Mucosa of descending colon (tissue), 3 donors: ENCODE results near the gene CKAP4. TPM values are rescaled to one million over a fixed set of nuclear protein-coding genes. Genes with fewer than 3 reads are reported as not detected.

Source experiments
- ATAC-seq: fragments of 200-7000 bp; cut with Tn5 transposase; one replicate; pipeline ENCODE4 v1.9.1; 2020; ENCODE audit warnings: mild to moderate bottlenecking, moderate library complexity
- DNase-seq, 3 donors: peaks; one replicate each; pipeline ENCODE4 v3.0.0-alpha.2; 2020
- H3K36me3 ChIP-seq: fragments of 200-600 bp; one replicate; pipeline ENCODE4 v1.8.0; 2021; ENCODE audit warnings: low read depth, mild to moderate bottlenecking
- H3K4me1 ChIP-seq: fragments of 200-600 bp; one replicate; pipeline ENCODE4 v1.8.0; 2021; ENCODE audit warnings: low read depth, mild to moderate bottlenecking
- H3K4me3 ChIP-seq: fragments of 200-600 bp; one replicate; pipeline ENCODE4 v1.8.0; 2021; ENCODE audit warnings: mild to moderate bottlenecking
- H3K9me3 ChIP-seq: fragments of 200-600 bp; one replicate; pipeline ENCODE4 v1.8.0; 2021; ENCODE audit warnings: mild to moderate bottlenecking
- CTCF ChIP-seq: fragments of 200-600 bp; IDR thresholded peaks from one replicate; pipeline ENCODE4 v1.8.0; 2022; ENCODE audit warnings: antibody characterized with exemption, mild to moderate bottlenecking
- intact Hi-C, 2 donors: fragments of 100-400 bp; cut with DNase I in 1 of 2; cut with micrococcal nuclease in 1 of 2; formaldehyde crosslinking; loops; one replicate each; pipeline versions ENCODE4 v1.11.0 to v1.11.1; 2022; cut with DNase I, micrococcal nuclease
- total RNA-seq, 3 donors: library from RNA; stranded (reverse); fragmentation: NEBNext Ultra II Directional in 2 of 3; extraction: Animal tissue kit (Norgen Biotek cat#: 25700) in 2 of 3; gene quantifications; one replicate each; pipeline versions ENCODE4 v1.2.1 to v1.2.4, GENCODE V29; 2021 to 2023
- donor health status: DM: no; HTN: no; CAD: no; lungs with moderate emphysema.
- donor health status: DM: no; HTN: no; CAD: no.
- donor health status: DM: no; HTN: yes; CAD: no.

Gene CKAP4
- total RNA-seq, 3 donors from 2014 or later = 40.6 to 103 (median 46.8) TPM

GRCh38 chr12:106193394-106194215 is 54.2 kb downstream of the CKAP4 start:
- intact Hi-C loops = no loop called here

GRCh38 chr12:106192659-106193393 is 55.0 kb downstream of the CKAP4 start:
- H3K4me1 ChIP-seq = no peaks in the 10 kb centered on the region
- no peak overlapping the region for H3K4me3 ChIP-seq
- H3K9me3 ChIP-seq = no peaks in the 10 kb centered on the region
- DNase-seq = no peak
- no peak for TF ChIP-seq CTCF
- no peak for ATAC-seq
- intact Hi-C loops = no loop called here
- H3K36me3 ChIP-seq = no peaks in the 10 kb centered on the region

More at GRCh38 chr12:106193394-106194215, 54.2 kb downstream of the CKAP4 start:
- Histone ChIP-seq H3K4me1 (no peaks in the 10 kb centered on the region), H3K4me3 (no peak overlapping the region), H3K9me3 (no peaks in the 10 kb centered on the region), H3K36me3 (no peaks in the 10 kb centered on the region)
- TF ChIP-seq CTCF = no peak
- DNase-seq = no peak
- ATAC-seq = no peak

- Histone ChIP-seq H3K4me3 (no peak overlapping the region), H3K9me3 (no peaks in the 10 kb centered on the region), H3K4me1 (no peaks in the 10 kb centered on the region), H3K36me3 (no peaks in the 10 kb centered on the region)
- ATAC-seq (no peak), DNase-seq (no peak)
- TF ChIP-seq CTCF = no peak
- intact Hi-C loops = no loop called here
These were observed 57.2 kb downstream of the CKAP4 start for GRCh38 chr12:106190581-106190980.

- Histone ChIP-seq H3K36me3 (no peaks in the 10 kb centered on the region), H3K9me3 (no peaks in the 10 kb centered on the region), H3K4me1 (no peaks in the 10 kb centered on the region), H3K4me3 (no peak overlapping the region)
- ATAC-seq (no peak), DNase-seq (no peak)
- intact Hi-C loops = no loop called here
- TF ChIP-seq CTCF = no peak
These were observed 58.5 kb downstream of the CKAP4 start for GRCh38 chr12:106189341-106189740.

- TF ChIP-seq CTCF = no peak
- DNase-seq (no peak), ATAC-seq (no peak)
- H3K36me3 ChIP-seq = no peaks in the 10 kb centered on the region
- H3K9me3 ChIP-seq = no peaks in the 10 kb centered on the region
- intact Hi-C loops = no loop called here
- no peak overlapping the region for H3K4me3 ChIP-seq
- no peaks in the 10 kb centered on the region for H3K4me1 ChIP-seq
These were observed 59.6 kb downstream of the CKAP4 start for GRCh38 chr12:106188256-106188655.

Other genes starting within 250 kb of the CKAP4 start
- 1 to 10 TPM; 4.9 to 6.8 (median 5.4) TPM for gene NUAK1, start 109.1 kb downstream of the CKAP4 start, total RNA-seq
- gene TCP11L2, start 54.7 kb upstream of the CKAP4 start, total RNA-seq = 10 to 100 TPM; 32.1 to 54.5 (median 44.8) TPM
- 1 to 10 TPM; 6.6 to 8.7 (median 8.5) TPM for gene POLR3B, start 109.7 kb upstream of the CKAP4 start, total RNA-seq